ENCODE measurements around the gene PNRC1.

The PNRC1 gene

GRCh38 chr6:89042664-89043063, 37.9 kb upstream of the PNRC1 start:
- no peak overlapping the region for H3K27ac ChIP-seq (ENCODE audit: low read length)
- no peak for DNase-seq
- no peaks in the 10 kb centered on the region for H3K79me2 ChIP-seq (ENCODE audit: low read length)
- no peak overlapping the region for H3K9ac ChIP-seq (ENCODE audit: low read length)
- H3K9me2 ChIP-seq (replicated peaks; ENCODE audit: insufficient read depth, low read length): no peaks in the 10 kb centered on the region
- H3F3A ChIP-seq (ENCODE audit: insufficient read depth, low read length): no peaks in the 10 kb centered on the region
- TF ChIP-seq EZH2 (optimal IDR thresholded peaks at IDR 0.05; ENCODE audit: low read depth, low read length): no peak
- TF ChIP-seq EZH2phosphoT487 (IDR thresholded peaks at IDR 0.05; ENCODE audit: low read length): no peak
- TF ChIP-seq CTCF (IDR thresholded peaks at IDR 0.05; ENCODE audit: low read length): no peak
- no peaks in the 10 kb centered on the region for H3K4me1 ChIP-seq (ENCODE audit: low read length)
- no peaks in the 10 kb centered on the region for H3K9me3 ChIP-seq (replicated peaks; ENCODE audit: insufficient read depth, low read length)
- no peak overlapping the region for H3K4me2 ChIP-seq (ENCODE audit: low read depth, low read length)
- H3K4me3 ChIP-seq (ENCODE audit: low read length): no peak overlapping the region
- H3K36me3 ChIP-seq (replicated peaks; ENCODE audit: insufficient read depth, low read length): no peaks in the 10 kb centered on the region
- H4K20me1 ChIP-seq (ENCODE audit: insufficient read depth, low read length): no peaks in the 10 kb centered on the region
- no peak overlapping the region for H2AFZ ChIP-seq (ENCODE audit: low read length)
- H3K27me3 ChIP-seq (replicated peaks; ENCODE audit: insufficient read depth, low read length): no peaks in the 10 kb centered on the region

GRCh38 chr6:89044328-89045010, 36.1 kb upstream of the PNRC1 start:
- H3K27me3 ChIP-seq (replicated peaks; ENCODE audit: insufficient read depth, low read length): no peaks in the 10 kb centered on the region
- no peak overlapping the region for H3K4me2 ChIP-seq (ENCODE audit: low read depth, low read length)
- H3K9me2 ChIP-seq (replicated peaks; ENCODE audit: insufficient read depth, low read length): no peaks in the 10 kb centered on the region
- H3K79me2 ChIP-seq (ENCODE audit: low read length): no peaks in the 10 kb centered on the region
- H2AFZ ChIP-seq (ENCODE audit: low read length): no peak overlapping the region
- no peak overlapping the region for H3K9ac ChIP-seq (ENCODE audit: low read length)
- H3K27ac ChIP-seq (ENCODE audit: low read length): no peak overlapping the region
- no peak for DNase-seq
- H3K4me3 ChIP-seq (ENCODE audit: low read length): no peak overlapping the region
- no peaks in the 10 kb centered on the region for H3K4me1 ChIP-seq (ENCODE audit: low read length)
- H3F3A ChIP-seq (ENCODE audit: insufficient read depth, low read length): no peaks in the 10 kb centered on the region
- H4K20me1 ChIP-seq (ENCODE audit: insufficient read depth, low read length): no peaks in the 10 kb centered on the region
- no peaks in the 10 kb centered on the region for H3K36me3 ChIP-seq (replicated peaks; ENCODE audit: insufficient read depth, low read length)
- no peaks in the 10 kb centered on the region for H3K9me3 ChIP-seq (replicated peaks; ENCODE audit: insufficient read depth, low read length)
- no peak for TF ChIP-seq EZH2phosphoT487 (IDR thresholded peaks at IDR 0.05; ENCODE audit: low read length)
- no peak for TF ChIP-seq CTCF (IDR thresholded peaks at IDR 0.05; ENCODE audit: low read length)
- no peak for TF ChIP-seq EZH2 (optimal IDR thresholded peaks at IDR 0.05; ENCODE audit: low read depth, low read length)

- H4K20me1 ChIP-seq (ENCODE audit: insufficient read depth, low read length): no peaks in the 10 kb centered on the region
- H3K9ac ChIP-seq (ENCODE audit: low read length): no peak overlapping the region
- no peak overlapping the region for H3K4me3 ChIP-seq (ENCODE audit: low read length)
- no peak for TF ChIP-seq EZH2 (optimal IDR thresholded peaks at IDR 0.05; ENCODE audit: low read depth, low read length)
- no peak for TF ChIP-seq EZH2phosphoT487 (IDR thresholded peaks at IDR 0.05; ENCODE audit: low read length)
- TF ChIP-seq CTCF (IDR thresholded peaks at IDR 0.05; ENCODE audit: low read length): no peak
- H3K4me1 ChIP-seq (ENCODE audit: low read length): no peaks in the 10 kb centered on the region
- no peaks in the 10 kb centered on the region for H3K9me3 ChIP-seq (replicated peaks; ENCODE audit: insufficient read depth, low read length)
- no peaks in the 10 kb centered on the region for H3K36me3 ChIP-seq (replicated peaks; ENCODE audit: insufficient read depth, low read length)
- H3K9me2 ChIP-seq (replicated peaks; ENCODE audit: insufficient read depth, low read length): no peaks in the 10 kb centered on the region
- no peak overlapping the region for H2AFZ ChIP-seq (ENCODE audit: low read length)
- no peaks in the 10 kb centered on the region for H3K27me3 ChIP-seq (replicated peaks; ENCODE audit: insufficient read depth, low read length)
- no peak overlapping the region for H3K27ac ChIP-seq (ENCODE audit: low read length)
- no peak for DNase-seq
- no peaks in the 10 kb centered on the region for H3K79me2 ChIP-seq (ENCODE audit: low read length)
- no peaks in the 10 kb centered on the region for H3F3A ChIP-seq (ENCODE audit: insufficient read depth, low read length)
- H3K4me2 ChIP-seq (ENCODE audit: low read depth, low read length): no peak overlapping the region
Observed at GRCh38 chr6:89045011-89045387, 35.6 kb upstream of the PNRC1 start.
